ENCODE measurements around the gene CIBAR2. TPM values are rescaled to one million over a fixed set of nuclear protein-coding genes. Genes with fewer than 3 reads are reported as not detected.

The CIBAR2 gene
- total RNA-seq, 3 donors from 2014 or later (not counting 1 experiment from before 2014, with no cell fraction given): not detected

GRCh38 chr16:85085721-85086120 is 26.6 kb downstream of the CIBAR2 start:
- intact Hi-C loops (cut with micrococcal nuclease): loop anchor here (1.0 to 5.0 kb wide), 5 partner anchors 29 to 331 kb away; partner anchors contain the start of genes KIAA0513 and ZDHHC7
- no peaks in the 10 kb centered on the region for H3K9me3 Mint-ChIP-seq

GRCh38 chr16:85084841-85085510 is 27.3 kb downstream of the CIBAR2 start:
- Histone ChIP-seq H3K9me3 (ENCODE audit: control insufficient read depth, insufficient read depth, low read length) (no peaks in the 10 kb centered on the region), H3K36me3 (ENCODE audit: control insufficient read depth, insufficient read depth, low read length) (peaks cover 2% of the 10 kb centered on the region), H3K27me3 (ENCODE audit: control insufficient read depth, insufficient read depth, low read length) (no peaks in the 10 kb centered on the region), H3K27ac (ENCODE audit: low read length) (no peak overlapping the region), H3K4me1 (ENCODE audit: control insufficient read depth, insufficient read depth, low read length) (peaks cover 21% of the 10 kb centered on the region), H3K4me3 (ENCODE audit: low read length) (no peak overlapping the region)
- no peak for ATAC-seq
- no peaks in the 10 kb centered on the region for H3K36me3 Mint-ChIP-seq
- no peak for TF ChIP-seq CTCF (IDR thresholded peaks at IDR 0.05)
- no peak for DNase-seq
- peaks cover 6% of the 10 kb centered on the region in 2 donors for H3K27me3 Mint-ChIP-seq (ENCODE audit: low read depth in 2 of 2)
- peaks cover 7 to 14% of the 10 kb centered on the region in 2 donors for H3K4me1 Mint-ChIP-seq
- H3K4me3 Mint-ChIP-seq: no peak overlapping the region
- no peak overlapping the region for H3K27ac Mint-ChIP-seq
- intact Hi-C loops (cut with micrococcal nuclease): loop anchor here (5.0 kb wide), 1 partner anchor 58 kb away; the partner anchor contains the start of gene KIAA0513
- H3K9me3 Mint-ChIP-seq: no peaks in the 10 kb centered on the region
- 75% methylated on average over 16 of the region's 16 CpGs for WGBS (ENCODE audit: insufficient coverage)

More at GRCh38 chr16:85085721-85086120, 26.6 kb downstream of the CIBAR2 start:
- peaks cover 29% of the 10 kb centered on the region for H3K4me1 ChIP-seq (ENCODE audit: control insufficient read depth, insufficient read depth, low read length)
- no peak overlapping the region for H3K4me3 ChIP-seq (ENCODE audit: low read length)
- Mint-ChIP-seq H3K4me1 (peaks cover 7 to 14% of the 10 kb centered on the region in 2 donors), H3K4me3 (no peak overlapping the region), H3K27ac (no peak overlapping the region), H3K27me3 (ENCODE audit: low read depth in 2 of 2) (peaks cover 6% of the 10 kb centered on the region in 2 donors), H3K36me3 (no peaks in the 10 kb centered on the region)
- H3K27ac ChIP-seq (ENCODE audit: low read length): no peak overlapping the region
- ATAC-seq: no peak
- no peaks in the 10 kb centered on the region for H3K9me3 ChIP-seq (ENCODE audit: control insufficient read depth, insufficient read depth, low read length)
- 96% methylated on average over 17 of the region's 17 CpGs for WGBS (ENCODE audit: insufficient coverage)
- no peaks in the 10 kb centered on the region for H3K27me3 ChIP-seq (ENCODE audit: control insufficient read depth, insufficient read depth, low read length)
- DNase-seq: no peak
- TF ChIP-seq CTCF (IDR thresholded peaks at IDR 0.05): no peak
- peaks cover 2% of the 10 kb centered on the region for H3K36me3 ChIP-seq (ENCODE audit: control insufficient read depth, insufficient read depth, low read length)

GRCh38 chr16:85083051-85083639 is 29.1 kb downstream of the CIBAR2 start:
- intact Hi-C loops (cut with micrococcal nuclease): no loop called here
- no peaks in the 10 kb centered on the region for H3K9me3 ChIP-seq (ENCODE audit: control insufficient read depth, insufficient read depth, low read length)
- no peaks in the 10 kb centered on the region for H3K9me3 Mint-ChIP-seq
- no peak overlapping the region for H3K27ac Mint-ChIP-seq
- no peaks in the 10 kb centered on the region for H3K36me3 Mint-ChIP-seq
- no peak overlapping the region for H3K4me3 Mint-ChIP-seq
- no peak overlapping the region for H3K4me3 ChIP-seq (ENCODE audit: low read length)
- no peaks in the 10 kb centered on the region for H3K27me3 ChIP-seq (ENCODE audit: control insufficient read depth, insufficient read depth, low read length)
- ATAC-seq (no peak), DNase-seq (no peak)
- H3K4me1 Mint-ChIP-seq: peaks cover 7 to 14% of the 10 kb centered on the region in 2 donors
- 39% methylated on average over 13 of the region's 13 CpGs for WGBS (ENCODE audit: insufficient coverage)
- TF ChIP-seq CTCF (IDR thresholded peaks at IDR 0.05): no peak
- no peaks in the 10 kb centered on the region for H3K36me3 ChIP-seq (ENCODE audit: control insufficient read depth, insufficient read depth, low read length)
- peaks cover 21% of the 10 kb centered on the region for H3K4me1 ChIP-seq (ENCODE audit: control insufficient read depth, insufficient read depth, low read length)
- H3K27ac ChIP-seq (ENCODE audit: low read length): no peak overlapping the region
- H3K27me3 Mint-ChIP-seq (ENCODE audit: low read depth in 2 of 2): peaks cover 6% of the 10 kb centered on the region in 2 donors

All from natural killer cell (primary cell).